Measurements from ENCODE around the gene NID1. TPM values are rescaled to one million over a fixed set of nuclear protein-coding genes. Genes with fewer than 3 reads are reported as not detected.

The NID1 gene
- total RNA-seq, 4 donors from 2014 or later = 70.7 to 252 (median 184) TPM

DNA sequence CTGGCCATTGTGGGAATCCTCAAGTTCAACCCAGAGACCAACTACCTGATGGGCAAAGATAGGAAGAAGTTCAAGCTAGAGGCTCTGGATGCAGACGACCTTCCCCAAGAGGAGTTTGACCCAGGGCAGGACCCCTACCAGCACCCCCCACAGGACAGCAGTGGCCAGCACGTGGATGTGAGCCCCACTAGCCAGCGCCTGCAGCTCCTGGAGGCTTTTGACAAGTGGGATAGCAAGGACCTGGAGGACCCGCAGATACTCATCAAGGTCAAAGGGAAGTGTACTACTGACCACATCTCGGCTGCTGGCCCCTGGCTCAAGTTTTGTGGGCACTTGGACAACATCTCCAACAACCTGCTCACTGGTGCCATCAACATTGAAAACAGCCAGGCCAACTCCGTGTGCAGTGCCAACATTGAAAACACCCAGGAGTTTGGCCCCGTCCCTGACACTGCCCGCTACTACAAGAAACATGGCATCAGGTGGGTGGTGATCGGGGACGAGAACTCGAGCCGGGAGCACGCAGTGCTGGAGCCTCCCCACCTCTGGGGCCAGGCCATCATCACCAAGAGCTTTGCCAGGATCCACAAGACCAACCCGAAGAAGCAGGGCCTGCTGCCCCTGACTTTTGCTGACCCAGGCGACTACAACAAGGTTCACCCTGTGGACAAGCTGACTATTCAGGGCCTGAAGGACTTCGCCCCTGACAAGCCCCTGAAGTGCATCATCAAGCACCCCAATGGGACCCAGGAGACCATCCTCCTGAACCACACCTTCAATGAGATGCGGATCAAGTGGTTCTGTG lies 46.8 kb upstream of the NID1 start:
- no peaks in the 10 kb centered on the region for H3K27me3 ChIP-seq
- no peak for DNase-seq
- H3K27ac ChIP-seq = no peak overlapping the region
- intact Hi-C loops (cut with DNase I; ENCODE audit: low total_unique reads) = loop anchor here (10.0 kb wide), 1 partner anchor 383 kb away; no protein-coding TSS in a partner anchor
- H3K4me3 ChIP-seq = no peak overlapping the region
- H3K4me1 ChIP-seq = no peaks in the 10 kb centered on the region
- no peak for TF ChIP-seq POLR2A (IDR thresholded peaks at IDR 0.05)
- TF ChIP-seq, protein P1, sequence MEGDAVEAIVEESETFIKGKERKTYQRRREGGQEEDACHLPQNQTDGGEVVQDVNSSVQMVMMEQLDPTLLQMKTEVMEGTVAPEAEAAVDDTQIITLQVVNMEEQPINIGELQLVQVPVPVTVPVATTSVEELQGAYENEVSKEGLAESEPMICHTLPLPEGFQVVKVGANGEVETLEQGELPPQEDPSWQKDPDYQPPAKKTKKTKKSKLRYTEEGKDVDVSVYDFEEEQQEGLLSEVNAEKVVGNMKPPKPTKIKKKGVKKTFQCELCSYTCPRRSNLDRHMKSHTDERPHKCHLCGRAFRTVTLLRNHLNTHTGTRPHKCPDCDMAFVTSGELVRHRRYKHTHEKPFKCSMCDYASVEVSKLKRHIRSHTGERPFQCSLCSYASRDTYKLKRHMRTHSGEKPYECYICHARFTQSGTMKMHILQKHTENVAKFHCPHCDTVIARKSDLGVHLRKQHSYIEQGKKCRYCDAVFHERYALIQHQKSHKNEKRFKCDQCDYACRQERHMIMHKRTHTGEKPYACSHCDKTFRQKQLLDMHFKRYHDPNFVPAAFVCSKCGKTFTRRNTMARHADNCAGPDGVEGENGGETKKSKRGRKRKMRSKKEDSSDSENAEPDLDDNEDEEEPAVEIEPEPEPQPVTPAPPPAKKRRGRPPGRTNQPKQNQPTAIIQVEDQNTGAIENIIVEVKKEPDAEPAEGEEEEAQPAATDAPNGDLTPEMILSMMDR (IDR thresholded peaks at IDR 0.05) = no peak
- no peaks in the 10 kb centered on the region for H3K9me3 ChIP-seq
- no peaks in the 10 kb centered on the region for H3K36me3 ChIP-seq

DNA sequence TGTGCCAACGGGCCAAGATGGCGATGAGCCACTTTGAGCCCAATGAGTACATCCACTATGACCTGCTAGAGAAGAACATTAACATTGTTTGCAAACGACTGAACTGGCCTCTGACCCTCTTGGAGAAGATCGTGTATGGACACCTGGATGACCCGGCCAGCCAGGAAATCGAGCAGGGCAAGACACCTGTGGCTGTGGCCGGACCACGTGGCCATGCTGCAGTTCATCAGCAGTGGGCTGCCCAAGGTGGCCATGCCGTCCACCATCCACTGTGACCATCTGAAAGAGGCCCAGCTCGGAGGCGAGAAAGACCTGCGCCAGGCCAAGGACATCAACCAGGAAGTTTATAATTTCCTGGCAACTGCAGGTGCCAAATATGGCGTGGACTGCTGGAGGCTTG lies 45.2 kb upstream of the NID1 start:
- Histone ChIP-seq H3K27me3 (no peaks in the 10 kb centered on the region), H3K4me3 (no peak overlapping the region), H3K27ac (no peak overlapping the region), H3K9me3 (no peaks in the 10 kb centered on the region), H3K4me1 (no peaks in the 10 kb centered on the region), H3K36me3 (no peaks in the 10 kb centered on the region)
- TF ChIP-seq, protein P1 (IDR thresholded peaks at IDR 0.05) = no peak
- no peak for TF ChIP-seq POLR2A (IDR thresholded peaks at IDR 0.05)
- intact Hi-C loops (cut with DNase I; ENCODE audit: low total_unique reads) = loop anchor here (10.0 kb wide), 1 partner anchor 385 kb away; no protein-coding TSS in a partner anchor
- DNase-seq = no peak

DNA sequence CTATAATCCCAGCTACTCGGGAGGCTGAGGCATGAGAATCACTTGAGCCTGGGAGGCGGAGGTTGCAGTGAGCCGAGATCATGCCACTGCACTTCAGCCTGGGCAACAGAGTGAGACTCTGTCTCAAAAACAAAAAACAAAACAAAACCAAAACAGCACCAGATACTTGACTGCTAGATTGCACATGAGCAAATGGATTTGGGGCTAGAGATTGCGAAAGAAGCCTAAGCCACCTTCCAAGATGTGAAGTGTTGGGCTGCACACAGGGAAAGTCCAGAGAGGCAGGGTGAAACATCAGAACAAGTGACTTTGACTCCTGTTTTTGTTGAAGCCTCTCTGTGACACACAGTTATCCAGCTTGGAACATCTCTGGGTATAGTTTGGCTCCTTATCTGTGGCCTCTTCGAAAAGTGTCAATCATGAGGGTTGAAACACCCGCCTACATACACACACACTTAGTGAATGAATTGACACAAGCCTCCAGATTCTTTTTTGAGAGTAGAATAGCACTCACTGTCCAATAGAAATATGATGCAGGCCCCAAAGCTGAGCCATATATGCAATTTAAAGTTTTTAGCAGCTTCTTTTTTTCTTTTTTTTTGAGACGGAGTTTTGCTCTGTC lies 43.2 kb upstream of the NID1 start:
- Histone ChIP-seq H3K9me3 (no peaks in the 10 kb centered on the region), H3K27ac (no peak overlapping the region), H3K4me3 (no peak overlapping the region), H3K4me1 (no peaks in the 10 kb centered on the region), H3K36me3 (no peaks in the 10 kb centered on the region), H3K27me3 (no peaks in the 10 kb centered on the region)
- TF ChIP-seq, protein P1 (IDR thresholded peaks at IDR 0.05) = no peak
- TF ChIP-seq POLR2A (IDR thresholded peaks at IDR 0.05) = no peak
- no peak for DNase-seq
- intact Hi-C loops (cut with DNase I; ENCODE audit: low total_unique reads) = no loop called here

DNA sequence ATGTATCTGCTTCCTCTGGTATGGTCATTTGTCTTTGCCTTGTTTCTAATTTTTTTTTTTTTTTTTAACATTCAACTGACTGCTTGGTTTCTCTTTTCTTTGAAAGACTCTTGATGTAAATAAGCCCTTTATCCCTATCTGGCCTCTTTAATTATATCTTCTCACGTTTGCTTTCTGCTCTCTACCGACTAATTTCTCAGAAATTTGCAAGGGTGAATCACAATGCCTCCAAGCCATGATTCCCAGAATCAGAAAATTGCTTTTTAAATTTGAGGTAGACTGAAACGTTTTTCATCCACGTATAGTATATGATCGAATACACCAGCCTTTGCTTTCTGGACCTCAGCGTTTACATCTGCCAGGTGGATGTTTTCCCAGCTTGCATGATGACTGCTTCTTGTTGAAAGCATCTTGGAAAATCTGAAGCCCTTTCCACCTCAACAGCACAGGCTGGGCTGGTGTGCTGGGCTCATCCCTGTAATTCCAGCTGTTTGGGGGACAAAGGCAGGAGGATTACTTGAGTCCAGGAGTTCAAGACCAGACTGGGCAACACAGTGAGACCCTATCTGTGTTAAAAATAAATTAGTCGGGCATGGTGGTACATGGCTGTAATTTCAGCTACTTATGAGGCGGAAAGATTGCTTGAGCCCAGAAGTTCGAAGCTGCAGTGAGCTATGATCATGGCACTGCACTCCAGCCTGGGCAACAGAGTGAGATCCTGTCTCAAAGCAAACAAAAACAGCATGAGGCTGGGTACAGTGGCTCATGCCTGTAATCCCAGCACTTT lies 42.4 kb upstream of the NID1 start:
- Histone ChIP-seq H3K36me3 (no peaks in the 10 kb centered on the region), H3K4me3 (no peak overlapping the region), H3K27me3 (no peaks in the 10 kb centered on the region), H3K4me1 (no peaks in the 10 kb centered on the region), H3K27ac (no peak overlapping the region), H3K9me3 (no peaks in the 10 kb centered on the region)
- TF ChIP-seq POLR2A (IDR thresholded peaks at IDR 0.05) = no peak
- TF ChIP-seq, protein P1 (IDR thresholded peaks at IDR 0.05) = no peak
- intact Hi-C loops (cut with DNase I; ENCODE audit: low total_unique reads) = no loop called here
- no peak for DNase-seq
